Jurkat, Clone E6-1 (cell line): ENCODE results near the gene NR2C1.

Experiments
- DNase-seq: peaks from one replicate; pipeline ENCODE4 v3.0.0-alpha.2; 2011; ENCODE audit warnings: low read depth, low spot score
- H3K4me3 ChIP-seq: 2 replicates; pipeline ENCODE4 v1.5.1; 2011; ENCODE audit warnings: mild to moderate bottlenecking, low read length, control low read depth, moderate library complexity

The NR2C1 gene

DNA sequence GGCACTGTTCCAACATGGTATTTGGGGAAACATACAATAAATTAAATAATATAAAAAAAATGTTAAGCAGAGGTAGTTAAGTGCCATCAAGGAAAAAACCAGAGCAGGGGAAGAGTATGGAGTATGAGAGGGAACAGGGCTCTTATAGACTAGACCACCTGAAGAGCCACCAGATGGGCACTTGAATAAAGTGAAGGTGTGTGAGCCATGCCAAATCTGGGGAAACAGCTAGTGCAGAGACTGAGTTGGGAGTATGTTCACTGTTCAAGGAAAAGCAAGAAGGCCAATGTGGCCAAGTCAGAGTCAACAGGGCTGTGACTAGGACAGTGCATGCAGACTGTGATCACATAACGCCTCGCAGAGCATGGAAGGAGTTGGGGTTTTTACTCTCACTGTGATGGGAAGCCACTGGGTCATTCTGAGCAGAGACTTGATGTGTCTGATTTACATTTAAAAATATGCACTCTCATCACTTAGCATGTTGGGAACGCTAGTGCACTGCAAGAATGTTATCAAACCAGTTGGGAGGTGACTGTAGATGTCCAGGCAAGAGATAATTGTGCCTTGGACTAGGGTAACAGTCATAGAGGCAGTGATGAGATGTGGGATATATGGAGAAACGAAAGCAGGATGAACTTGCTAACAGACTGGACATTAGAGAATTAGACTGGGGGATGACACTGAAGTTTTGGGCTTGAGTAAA lies 95.5 kb downstream of the NR2C1 start:
- no peak for DNase-seq

GRCh38 chr12:94973221-94973620 lies 100.2 kb downstream of the NR2C1 start:
- no peak for DNase-seq
- no peak overlapping the region for H3K4me3 ChIP-seq

More for the DNA sequence above, 95.5 kb downstream of the NR2C1 start:
- no peak overlapping the region for H3K4me3 ChIP-seq

GRCh38 chr12:94972795-94973194 lies 100.6 kb downstream of the NR2C1 start:
- DNase-seq = no peak
- no peak overlapping the region for H3K4me3 ChIP-seq

GRCh38 chr12:94971923-94972322 lies 101.5 kb downstream of the NR2C1 start:
- DNase-seq = no peak
- H3K4me3 ChIP-seq = no peak overlapping the region

- no peak for DNase-seq
- H3K4me3 ChIP-seq = no peak overlapping the region
Measured at GRCh38 chr12:94970560-94970959, 102.9 kb downstream of the NR2C1 start.
